NCI-H2227 (cell line): Measurements from ENCODE around the gene ARAP2.

Source experiments
- DNase-seq: peaks from one replicate; lab custom pipeline; 2025; ENCODE audit not compliant: unreplicated experiment; lab: John Stamatoyannopoulos, UW

ARAP2 gene

GRCh38 chr4:36133658-36134057, 110.7 kb downstream of the ARAP2 start:
- DNase-seq = no peak

GRCh38 chr4:36133086-36133485, 111.2 kb downstream of the ARAP2 start:
- no peak for DNase-seq

GRCh38 chr4:36130641-36131040, 113.7 kb downstream of the ARAP2 start:
- no peak for DNase-seq

- no peak for DNase-seq
Measured at GRCh38 chr4:36128689-36129088, 115.6 kb downstream of the ARAP2 start.

- DNase-seq = no peak
Measured at GRCh38 chr4:36123906-36124305, 120.4 kb downstream of the ARAP2 start.

- DNase-seq = no peak
Measured at GRCh38 chr4:36115312-36115711, 129.0 kb downstream of the ARAP2 start.

GRCh38 chr4:36111172-36111571, 133.1 kb downstream of the ARAP2 start:
- DNase-seq = no peak

- DNase-seq = no peak
Measured at GRCh38 chr4:36099509-36099908, 144.8 kb downstream of the ARAP2 start.

GRCh38 chr4:36094995-36095394, 149.3 kb downstream of the ARAP2 start:
- no peak for DNase-seq

GRCh38 chr4:36091997-36092396, 152.3 kb downstream of the ARAP2 start:
- DNase-seq = no peak

GRCh38 chr4:36088542-36088941, 155.8 kb downstream of the ARAP2 start:
- DNase-seq = no peak

GRCh38 chr4:36086261-36086786, 158.0 kb downstream of the ARAP2 start:
- DNase-seq = no peak

GRCh38 chr4:36082817-36083216, 161.5 kb downstream of the ARAP2 start:
- no peak for DNase-seq

GRCh38 chr4:36081185-36081584, 163.1 kb downstream of the ARAP2 start:
- no peak for DNase-seq

- no peak for DNase-seq
Measured at GRCh38 chr4:36079666-36080065, 164.6 kb downstream of the ARAP2 start.

- DNase-seq = no peak
Measured at GRCh38 chr4:36078319-36078718, 166.0 kb downstream of the ARAP2 start.

GRCh38 chr4:36072529-36072928, 171.8 kb downstream of the ARAP2 start:
- DNase-seq = no peak

GRCh38 chr4:36067116-36067515, 177.2 kb downstream of the ARAP2 start:
- DNase-seq = no peak

GRCh38 chr4:36065274-36065871, 178.9 kb downstream of the ARAP2 start:
- no peak for DNase-seq

- DNase-seq = no peak
Measured at GRCh38 chr4:36064117-36064516, 180.2 kb downstream of the ARAP2 start.

GRCh38 chr4:36056136-36056535, 188.2 kb downstream of the ARAP2 start:
- DNase-seq = no peak

GRCh38 chr4:36054694-36055422, 189.5 kb downstream of the ARAP2 start:
- no peak for DNase-seq

- no peak for DNase-seq
Measured at GRCh38 chr4:36053930-36054329, 190.4 kb downstream of the ARAP2 start.
